Measurements from ENCODE around the gene PNPLA7. TPM values are rescaled to one million over a fixed set of nuclear protein-coding genes. Genes with fewer than 3 reads are reported as not detected.

Gene PNPLA7
- total RNA-seq, 1 experiment from 2014 or later: 3.9 TPM

DNA sequence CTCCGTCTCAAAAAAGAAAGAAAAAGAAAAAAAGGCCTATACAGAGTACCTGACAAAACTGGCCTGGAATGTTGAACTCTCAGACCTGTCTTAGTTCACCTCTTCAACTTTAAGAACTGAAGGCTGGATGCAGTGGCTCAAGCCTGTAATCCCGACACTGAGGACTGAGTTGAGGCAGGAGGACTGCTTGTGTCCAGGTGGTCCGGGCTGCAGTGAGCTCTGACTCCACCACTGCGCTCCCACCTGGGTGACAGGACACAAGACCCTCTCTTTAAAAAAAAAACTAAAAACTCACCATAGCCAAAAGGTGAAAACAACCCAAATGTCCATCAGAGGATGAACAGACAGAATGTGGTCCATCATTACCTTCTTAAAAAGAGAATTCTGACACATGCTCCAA lies 7.9 kb upstream of the PNPLA7 start:
- BruUV-seq (replicated peaks): no TSS peak
- intact Hi-C loops (cut with micrococcal nuclease; ENCODE audit: unreplicated experiment): no loop called here
- CTCF ChIA-PET: no interaction called here

GRCh38 chr9:137556069-137556838 lies 6.1 kb upstream of the PNPLA7 start:
- DNase-seq (ENCODE audit: low read depth, low spot score) (no peak), ATAC-seq (no peak)
- Histone ChIP-seq H3K36me3 (ENCODE audit: control insufficient read depth, insufficient read depth, low read length) (peaks cover 3% of the 10 kb centered on the region), H3K9me3 (ENCODE audit: control insufficient read depth, insufficient read depth, low read depth, low read length) (no peaks in the 10 kb centered on the region), H3K4me3 (ENCODE audit: low read depth in 2 of 2, low read length in 2 of 2) (no peak overlapping the region), H3K27ac (ENCODE audit: low read length) (no peak overlapping the region), H3K4me1 (ENCODE audit: control insufficient read depth, insufficient read depth, low read length) (peaks cover 3% of the 10 kb centered on the region; the same call in 1 of the 2 replicates), H3K27me3 (ENCODE audit: control insufficient read depth, insufficient read depth, low read length) (no peaks in the 10 kb centered on the region)
- TF ChIP-seq CTCF (IDR thresholded peaks at IDR 0.05) (no peak), REST (IDR thresholded peaks at IDR 0.05; ENCODE audit: insufficient read depth in 1 of 2, low read depth in 2 of 2, low read length in 1 of 2) (no peak), SIN3A (IDR thresholded peaks at IDR 0.05; ENCODE audit: borderline replicate concordance, insufficient read depth, low read depth, low read length) (no peak), POLR2AphosphoS5 (IDR thresholded peaks at IDR 0.05; ENCODE audit: low read depth, low read length) (no peak), TCF7L2 (IDR thresholded peaks at IDR 0.05; ENCODE audit: low read depth, low read length) (no peak)
- POLR2A ChIA-PET: no interaction called here
- in situ Hi-C loops (cut with HindIII; ENCODE audit: low pct_unique_long_range_greater_than_20kb, low sequenced_read_pairs): no loop called here
- BruUV-seq (replicated peaks): no TSS peak
- CTCF ChIA-PET: no interaction called here
- intact Hi-C loops (cut with micrococcal nuclease; ENCODE audit: unreplicated experiment): no loop called here

More for the DNA sequence above, 7.9 kb upstream of the PNPLA7 start:
- DNase-seq (ENCODE audit: low read depth, low spot score) (no peak), ATAC-seq (no peak)
- in situ Hi-C loops (cut with HindIII; ENCODE audit: low pct_unique_long_range_greater_than_20kb, low sequenced_read_pairs): no loop called here
- no peaks in the 10 kb centered on the region for H3K9me3 ChIP-seq (ENCODE audit: control insufficient read depth, insufficient read depth, low read depth, low read length)
- H3K27me3 ChIP-seq (ENCODE audit: control insufficient read depth, insufficient read depth, low read length): no peaks in the 10 kb centered on the region
- no peak overlapping the region for H3K27ac ChIP-seq (ENCODE audit: low read length)
- peaks cover 3% of the 10 kb centered on the region for H3K36me3 ChIP-seq (ENCODE audit: control insufficient read depth, insufficient read depth, low read length)
- H3K4me1 ChIP-seq (ENCODE audit: control insufficient read depth, insufficient read depth, low read length): peaks cover 3% of the 10 kb centered on the region; the same call in 1 of the 2 replicates
- TF ChIP-seq POLR2AphosphoS5 (IDR thresholded peaks at IDR 0.05; ENCODE audit: low read depth, low read length): no peak
- TF ChIP-seq REST (IDR thresholded peaks at IDR 0.05; ENCODE audit: insufficient read depth in 1 of 2, low read depth in 2 of 2, low read length in 1 of 2): no peak
- no peak for TF ChIP-seq TCF7L2 (IDR thresholded peaks at IDR 0.05; ENCODE audit: low read depth, low read length)
- TF ChIP-seq SIN3A (IDR thresholded peaks at IDR 0.05; ENCODE audit: borderline replicate concordance, insufficient read depth, low read depth, low read length): no peak
- TF ChIP-seq CTCF (IDR thresholded peaks at IDR 0.05): no peak
- no peak overlapping the region for H3K4me3 ChIP-seq (ENCODE audit: low read depth in 2 of 2, low read length in 2 of 2)
- POLR2A ChIA-PET: no interaction called here

Data from Panc1 (cell line).